ENCODE data around the gene LSR. TPM values are rescaled to one million over a fixed set of nuclear protein-coding genes. Genes with fewer than 3 reads are reported as not detected.

The LSR gene
- total RNA-seq, 2 donors from 2014 or later = 252 TPM

GRCh38 chr19:35272954-35273649 lies 24.3 kb downstream of the LSR start:
- no peak for DNase-seq
- no peaks in the 10 kb centered on the region for H3K27me3 ChIP-seq
- no peak overlapping the region for H3K27ac ChIP-seq
- H3K36me3 ChIP-seq = peaks cover 10% of the 10 kb centered on the region
- no peak for TF ChIP-seq CTCF (IDR thresholded peaks at IDR 0.05)
- intact Hi-C loops (cut with DNase I) = loop anchor here (10.0 kb wide), 1 partner anchor 222 kb away; the partner anchor contains the start of gene KRTDAP
- no peak overlapping the region for H3K4me3 ChIP-seq
- no peaks in the 10 kb centered on the region for H3K9me3 ChIP-seq
- peaks cover 5% of the 10 kb centered on the region for H3K4me1 ChIP-seq
- H3K9ac ChIP-seq (ENCODE audit: low read depth in 2 of 2, low read length in 2 of 2) = no peak overlapping the region

- Histone ChIP-seq H3K9me3 (no peaks in the 10 kb centered on the region), H3K9ac (ENCODE audit: low read depth in 2 of 2, low read length in 2 of 2) (no peak overlapping the region), H3K36me3 (peaks cover 13% of the 10 kb centered on the region), H3K27ac (no peak overlapping the region), H3K4me3 (no peak overlapping the region), H3K4me1 (peaks cover 5% of the 10 kb centered on the region), H3K27me3 (no peaks in the 10 kb centered on the region)
- TF ChIP-seq CTCF (IDR thresholded peaks at IDR 0.05) = no peak
- intact Hi-C loops (cut with DNase I) = loop anchor here (10.0 kb wide), 1 partner anchor 221 kb away; the partner anchor contains the start of gene KRTDAP
- no peak for DNase-seq
Measured at GRCh38 chr19:35273686-35274259, 25.0 kb downstream of the LSR start.

GRCh38 chr19:35274323-35274722 lies 25.5 kb downstream of the LSR start:
- no peak for TF ChIP-seq CTCF (IDR thresholded peaks at IDR 0.05)
- H3K27me3 ChIP-seq = no peaks in the 10 kb centered on the region
- H3K9me3 ChIP-seq = no peaks in the 10 kb centered on the region
- H3K27ac ChIP-seq = no peak overlapping the region
- H3K4me1 ChIP-seq = peaks cover 5% of the 10 kb centered on the region
- H3K36me3 ChIP-seq = peaks cover 19% of the 10 kb centered on the region
- intact Hi-C loops (cut with DNase I) = loop anchor here (10.0 kb wide), 1 partner anchor 220 kb away; the partner anchor contains the start of gene KRTDAP
- H3K4me3 ChIP-seq = no peak overlapping the region
- no peak overlapping the region for H3K9ac ChIP-seq (ENCODE audit: low read depth in 2 of 2, low read length in 2 of 2)
- no peak for DNase-seq

DNA sequence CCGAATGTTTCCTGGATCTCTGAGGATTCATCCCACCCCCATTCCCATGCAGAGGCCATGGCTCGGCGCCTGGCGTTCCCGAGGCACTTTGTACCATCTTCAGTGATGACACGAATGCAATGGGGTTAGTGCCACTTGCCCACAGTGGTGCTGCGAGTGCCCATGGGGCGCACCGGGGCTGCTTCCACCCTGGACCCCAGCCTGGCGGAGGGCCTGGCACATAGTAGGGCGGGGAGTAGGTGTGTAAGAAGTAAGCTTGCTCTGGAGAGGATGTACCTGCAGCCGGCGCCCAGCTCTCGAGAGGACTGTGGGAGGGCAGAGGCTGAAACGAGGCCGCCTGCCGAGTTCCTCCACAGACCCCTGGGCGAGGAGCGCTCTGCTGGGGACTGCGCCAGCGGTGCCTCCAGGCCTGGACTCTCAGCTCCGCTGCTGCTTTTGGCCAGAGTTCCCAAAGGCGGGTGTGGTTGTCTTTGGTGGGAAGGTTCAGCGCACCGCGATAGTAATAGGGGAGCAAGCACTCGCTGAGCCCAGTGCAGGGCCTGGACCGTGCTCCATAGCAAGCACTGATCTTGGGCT lies 28.0 kb downstream of the LSR start:
- Histone ChIP-seq H3K36me3 (peaks cover 9% of the 10 kb centered on the region), H3K4me1 (no peaks in the 10 kb centered on the region), H3K27ac (no peak overlapping the region), H3K9me3 (no peaks in the 10 kb centered on the region), H3K9ac (ENCODE audit: low read depth in 2 of 2, low read length in 2 of 2) (no peak overlapping the region), H3K4me3 (no peak overlapping the region), H3K27me3 (no peaks in the 10 kb centered on the region)
- intact Hi-C loops (cut with DNase I) = loop anchor here (10.0 kb wide), 1 partner anchor 218 kb away; the partner anchor contains the start of gene KRTDAP
- DNase-seq = no peak
- TF ChIP-seq CTCF (IDR thresholded peaks at IDR 0.05) = no peak

- Histone ChIP-seq H3K9me3 (no peaks in the 10 kb centered on the region), H3K9ac (ENCODE audit: low read depth in 2 of 2, low read length in 2 of 2) (no peak overlapping the region), H3K4me1 (no peaks in the 10 kb centered on the region), H3K27ac (no peak overlapping the region), H3K36me3 (peaks cover 9% of the 10 kb centered on the region), H3K4me3 (no peak overlapping the region), H3K27me3 (no peaks in the 10 kb centered on the region)
- intact Hi-C loops (cut with DNase I) = loop anchor here (10.0 kb wide), 1 partner anchor 216 kb away; the partner anchor contains the start of gene KRTDAP
- no peak for TF ChIP-seq CTCF (IDR thresholded peaks at IDR 0.05)
- no peak for DNase-seq
Measured at GRCh38 chr19:35278578-35279284, 29.9 kb downstream of the LSR start.

Measured in colonic mucosa (tissue), 4 donors.